Esophagus squamous epithelium (tissue), 5 donors: Measurements from ENCODE around the gene IMMP2L. TPM values are rescaled to one million over a fixed set of nuclear protein-coding genes. Genes with fewer than 3 reads are reported as not detected.

Experiments
- DNase-seq: peaks from one replicate; lab custom pipeline; 2025; lab: John Stamatoyannopoulos, UW
- H3K27ac ChIP-seq, 4 donors: fragments of 200-600 bp; sonication (generic); one replicate each; pipeline ENCODE4 v1.5.1; 2016 to 2019; ENCODE audit warnings: mild to moderate bottlenecking in 1 of 4
- H3K27me3 ChIP-seq, 4 donors: fragments of 200-600 bp; sonication (generic); 1 replicate in 3 of 4; 2 replicates in 1 of 4; pipeline versions ENCODE4 v1.5.1 to v1.6.0; 2017 to 2021; ENCODE audit warnings: antibody characterized with exemption in 1 of 4
- H3K36me3 ChIP-seq, 3 donors: fragments of 200-600 bp; sonication (generic); one replicate each; pipeline ENCODE4 v1.5.1; 2016 to 2019
- H3K4me1 ChIP-seq, 3 donors: fragments of 200-600 bp; sonication (generic); one replicate each; pipeline ENCODE4 v1.5.1; 2017 to 2019
- H3K4me3 ChIP-seq, 4 donors: fragments of 200-600 bp; sonication (generic); 1 replicate in 3 of 4; 2 replicates in 1 of 4; pipeline ENCODE4 v1.5.1; 2016 to 2019; ENCODE audit warnings: mild to moderate bottlenecking in 2 of 4, moderate library complexity in 1 of 4
- H3K9me3 ChIP-seq, 3 donors: fragments of 200-600 bp; sonication (generic); one replicate each; pipeline ENCODE4 v1.5.1; 2016 to 2019
- POLR2A ChIP-seq, 4 donors: fragments of 450-650 bp; IDR thresholded peaks; one replicate each; pipeline ENCODE4 v1.6.1; 2017; ENCODE audit warnings: antibody characterized with exemption in 4 of 4, mild to moderate bottlenecking in 4 of 4, moderate library complexity in 3 of 4
- WGBS, 2 donors: methylation state at CpG; one replicate each; pipeline ENCODE4 v1.1.5; 2018; 5-methylcytosine and 5-hydroxymethylcytosine counted together
- intact Hi-C: fragments of 100-400 bp; cut with DNase I; formaldehyde crosslinking; loops from one replicate; pipeline ENCODE4 v1.15.0; 2022
- total RNA-seq, 4 donors: library from RNA; depleted of rRNA; stranded (reverse); fragments of >200 nt; gene quantifications; one replicate each; pipeline ENCODE4 v1.1.0, GENCODE V29; 2016
- TF ChIP-seq, protein P1 (sequence below), 6 experiments: fragments of 450-650 bp in 4 of 6; fragments of 200-600 bp in 2 of 6; sonication (generic) in 2 of 6; IDR thresholded peaks; one replicate each; pipeline ENCODE4 v1.5.1; 2016 to 2019; ENCODE audit warnings: antibody characterized with exemption in 6 of 6, mild to moderate bottlenecking in 4 of 6, moderate library complexity in 4 of 6
- donor health status: DM: yes; HTN: yes; CAD: no.

The IMMP2L gene
- total RNA-seq, 4 donors from 2014 or later: 1.6 to 21.7 (median 5.4) TPM

DNA sequence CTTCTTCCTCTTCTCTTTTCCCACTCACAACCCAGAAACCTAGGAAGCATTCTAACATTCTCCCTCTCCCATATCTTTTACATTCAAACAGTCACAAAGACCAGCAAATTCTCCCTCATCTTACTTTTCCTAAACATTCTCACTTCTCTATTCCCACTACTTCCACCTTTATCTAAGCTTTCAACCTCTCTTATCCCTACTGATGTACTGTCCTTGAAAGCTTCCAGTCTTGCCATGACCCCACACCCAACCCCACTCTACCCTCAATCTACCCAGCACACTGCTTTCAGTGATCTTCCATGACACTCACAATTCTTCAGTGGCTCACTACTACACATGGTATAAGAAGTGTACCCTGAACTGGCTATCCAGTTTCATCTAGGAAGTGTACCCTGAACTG, 5.3 kb downstream of the IMMP2L start:
- no peak overlapping the region for H3K27ac ChIP-seq
- H3K4me3 ChIP-seq: no peak overlapping the region
- DNase-seq: no peak
- no peaks in the 10 kb centered on the region for H3K9me3 ChIP-seq
- intact Hi-C loops: no loop called here
- TF ChIP-seq, protein P1, sequence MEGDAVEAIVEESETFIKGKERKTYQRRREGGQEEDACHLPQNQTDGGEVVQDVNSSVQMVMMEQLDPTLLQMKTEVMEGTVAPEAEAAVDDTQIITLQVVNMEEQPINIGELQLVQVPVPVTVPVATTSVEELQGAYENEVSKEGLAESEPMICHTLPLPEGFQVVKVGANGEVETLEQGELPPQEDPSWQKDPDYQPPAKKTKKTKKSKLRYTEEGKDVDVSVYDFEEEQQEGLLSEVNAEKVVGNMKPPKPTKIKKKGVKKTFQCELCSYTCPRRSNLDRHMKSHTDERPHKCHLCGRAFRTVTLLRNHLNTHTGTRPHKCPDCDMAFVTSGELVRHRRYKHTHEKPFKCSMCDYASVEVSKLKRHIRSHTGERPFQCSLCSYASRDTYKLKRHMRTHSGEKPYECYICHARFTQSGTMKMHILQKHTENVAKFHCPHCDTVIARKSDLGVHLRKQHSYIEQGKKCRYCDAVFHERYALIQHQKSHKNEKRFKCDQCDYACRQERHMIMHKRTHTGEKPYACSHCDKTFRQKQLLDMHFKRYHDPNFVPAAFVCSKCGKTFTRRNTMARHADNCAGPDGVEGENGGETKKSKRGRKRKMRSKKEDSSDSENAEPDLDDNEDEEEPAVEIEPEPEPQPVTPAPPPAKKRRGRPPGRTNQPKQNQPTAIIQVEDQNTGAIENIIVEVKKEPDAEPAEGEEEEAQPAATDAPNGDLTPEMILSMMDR (IDR thresholded peaks at IDR 0.05): no peak
- peaks cover 6 to 23% (median 7%) of the 10 kb centered on the region in 3 donors for H3K4me1 ChIP-seq
- H3K27me3 ChIP-seq: no peaks in the 10 kb centered on the region
- peaks cover 0 to 58% (median 0%) of the 10 kb centered on the region in 3 donors for H3K36me3 ChIP-seq

DNA sequence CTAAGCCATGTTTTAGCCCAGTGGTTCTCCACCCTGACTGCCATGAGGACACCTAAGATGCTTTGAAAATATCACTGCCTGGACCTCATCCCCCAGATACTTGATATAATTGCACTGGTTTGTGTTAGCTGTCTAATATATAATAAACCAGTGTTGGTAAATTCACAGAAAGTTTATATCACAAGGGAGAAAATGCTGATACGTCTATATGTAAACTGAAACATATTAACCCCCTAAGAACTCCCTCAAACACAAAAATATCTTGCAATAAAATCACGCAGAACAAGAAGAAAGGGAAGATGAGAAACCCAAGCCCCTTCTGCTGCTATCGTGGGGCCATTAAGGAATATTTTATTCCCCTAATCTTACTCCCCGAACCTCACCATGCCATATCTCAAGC, 8.2 kb downstream of the IMMP2L start:
- Histone ChIP-seq H3K4me3 (no peak overlapping the region), H3K4me1 (no peaks in the 10 kb centered on the region), H3K27me3 (no peaks in the 10 kb centered on the region), H3K36me3 (peaks cover 0 to 85% (median 0%) of the 10 kb centered on the region in 3 donors), H3K27ac (no peak overlapping the region), H3K9me3 (no peaks in the 10 kb centered on the region)
- DNase-seq: no peak
- no peak for TF ChIP-seq POLR2A (IDR thresholded peaks at IDR 0.05)
- TF ChIP-seq, protein P1 (IDR thresholded peaks at IDR 0.05): no peak
- WGBS, 2 donors: 46 to 95% methylated on average over 4 of the region's 4 CpGs
- intact Hi-C loops: no loop called here

DNA sequence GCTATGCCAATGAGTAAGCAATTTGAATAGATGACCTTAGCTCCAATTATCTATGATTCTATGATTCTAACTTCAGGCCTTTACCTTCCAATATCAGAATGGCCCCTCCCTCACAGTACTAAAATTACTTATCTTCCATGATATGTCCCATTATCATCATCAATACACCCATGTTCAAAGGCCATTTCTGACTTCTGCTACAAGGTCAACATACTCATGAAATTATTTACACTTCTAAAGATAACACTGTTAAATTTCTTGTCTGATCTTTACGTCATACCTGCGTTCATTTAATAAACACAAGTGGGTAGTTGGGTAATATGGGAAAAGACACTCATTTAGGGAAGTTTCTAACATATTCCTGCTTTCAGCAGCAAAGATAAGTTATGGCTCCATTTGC, 21.2 kb downstream of the IMMP2L start:
- no peak for TF ChIP-seq POLR2A (IDR thresholded peaks at IDR 0.05)
- TF ChIP-seq, protein P1 (IDR thresholded peaks at IDR 0.05): no peak
- 85 to 92% methylated on average over 2 of the region's 2 CpGs for WGBS, 2 donors
- H3K4me3 ChIP-seq: no peak overlapping the region
- H3K4me1 ChIP-seq: no peaks in the 10 kb centered on the region
- H3K9me3 ChIP-seq: no peaks in the 10 kb centered on the region
- no peak overlapping the region for H3K27ac ChIP-seq
- H3K36me3 ChIP-seq: no peaks in the 10 kb centered on the region
- intact Hi-C loops: no loop called here
- H3K27me3 ChIP-seq: no peaks in the 10 kb centered on the region
- no peak for DNase-seq

DNA sequence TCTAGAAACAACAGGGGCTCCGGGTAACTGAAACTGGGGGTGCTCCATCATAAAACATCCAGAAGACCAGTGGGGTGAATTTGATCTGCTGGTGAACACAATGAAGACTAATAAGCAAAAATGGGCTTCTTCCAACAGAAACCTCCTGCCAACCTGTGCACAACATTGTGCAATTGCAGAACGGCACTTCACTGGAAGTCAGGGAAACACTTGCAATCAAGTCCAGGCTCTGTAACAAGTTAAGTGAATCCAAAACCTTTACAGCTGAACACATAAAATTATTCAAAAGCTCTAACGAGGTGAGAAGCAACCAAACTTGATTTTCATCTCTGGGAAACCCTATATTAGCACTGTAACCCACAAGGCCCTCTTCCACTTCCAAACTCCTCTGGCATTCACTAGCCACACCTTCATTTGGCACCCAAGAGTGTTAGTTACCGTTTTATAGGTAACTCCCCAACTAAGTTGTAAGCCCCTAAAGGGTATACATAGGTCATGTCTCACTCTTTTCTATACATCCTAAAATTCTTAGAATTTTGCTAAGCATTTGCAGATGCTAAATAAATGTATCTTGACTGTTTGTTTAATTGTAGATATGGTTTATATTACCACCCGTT, 22.0 kb downstream of the IMMP2L start:
- Histone ChIP-seq H3K4me3 (no peak overlapping the region), H3K4me1 (no peaks in the 10 kb centered on the region), H3K36me3 (no peaks in the 10 kb centered on the region), H3K9me3 (no peaks in the 10 kb centered on the region), H3K27ac (no peak overlapping the region), H3K27me3 (no peaks in the 10 kb centered on the region)
- intact Hi-C loops: no loop called here
- DNase-seq: no peak
- WGBS, 2 donors: 72 to 73% methylated on average over 5 of the region's 5 CpGs
- TF ChIP-seq, protein P1 (IDR thresholded peaks at IDR 0.05): no peak
- no peak for TF ChIP-seq POLR2A (IDR thresholded peaks at IDR 0.05)

DNA sequence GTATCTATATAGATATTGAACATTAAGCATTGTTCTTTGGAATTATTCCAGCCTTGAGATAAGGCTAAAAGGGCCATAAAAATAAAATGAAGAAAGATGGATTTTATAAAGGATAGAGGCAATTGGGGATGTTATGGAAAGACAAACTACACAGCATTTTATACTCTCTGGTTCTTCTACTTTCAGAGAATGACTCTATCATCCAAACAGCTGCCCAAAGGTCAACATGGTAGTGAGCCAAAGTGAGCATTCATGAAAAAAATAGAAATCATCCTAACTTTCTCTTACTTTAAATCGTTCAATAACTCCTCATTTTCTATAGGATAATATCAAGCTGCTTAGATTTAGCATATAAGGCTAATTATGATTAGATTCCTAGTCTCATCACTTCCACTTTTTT, 25.2 kb downstream of the IMMP2L start:
- Histone ChIP-seq H3K4me1 (peaks cover 0 to 5% (median 0%) of the 10 kb centered on the region in 3 donors), H3K36me3 (no peaks in the 10 kb centered on the region), H3K27me3 (no peaks in the 10 kb centered on the region), H3K27ac (no peak overlapping the region), H3K9me3 (no peaks in the 10 kb centered on the region), H3K4me3 (no peak overlapping the region)
- intact Hi-C loops: no loop called here
- 75 to 85% methylated on average over 1 of the region's 1 CpG for WGBS, 2 donors
- TF ChIP-seq, protein P1 (IDR thresholded peaks at IDR 0.05): no peak
- no peak for DNase-seq
